NAMALWA (cell line): Measurements from ENCODE around the gene DCTN2.
A peak's percentile ranks its signal among the peaks of the same experiment; 100 is the strongest.
"Not testable (repeated sequence)": the region's sequence is repeated elsewhere in the genome, so short reads cannot be mapped to it uniquely, and the experiment has no call there.

Experiments used
- DNase-seq: peaks from one replicate; pipeline ENCODE4 v3.0.0-alpha.2; 2015; ENCODE audit warnings: low spot score

The DCTN2 gene

DNA sequence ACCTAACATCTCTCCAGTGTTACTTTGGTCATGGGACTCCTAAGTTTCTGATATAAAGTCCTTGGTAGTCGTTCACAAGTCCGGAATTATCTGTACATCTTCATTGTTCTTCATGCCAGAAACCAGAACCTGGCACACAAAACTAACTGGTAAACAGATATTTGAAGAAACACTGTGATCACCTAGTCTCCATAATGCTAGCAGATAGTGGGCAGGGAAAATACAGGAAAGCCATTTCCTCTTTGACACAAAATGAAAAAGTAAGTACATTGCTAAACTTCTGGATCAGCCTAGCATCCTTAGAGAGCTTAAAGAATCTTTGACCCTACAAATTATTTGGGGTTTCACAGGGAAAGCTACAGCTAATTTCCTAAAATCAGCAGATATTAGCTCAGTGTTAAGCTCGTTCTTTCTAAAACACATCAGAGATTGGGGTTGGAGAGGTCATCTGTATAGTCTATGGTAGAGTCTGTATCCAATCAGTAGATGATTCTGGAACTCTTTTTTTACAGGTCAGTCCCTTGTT lies 31.5 kb downstream of the DCTN2 start:
- DNase-seq = no peak

- no peak for DNase-seq
These were observed 32.1 kb downstream of the DCTN2 start for GRCh38 chr12:57514720-57515407.

DNA sequence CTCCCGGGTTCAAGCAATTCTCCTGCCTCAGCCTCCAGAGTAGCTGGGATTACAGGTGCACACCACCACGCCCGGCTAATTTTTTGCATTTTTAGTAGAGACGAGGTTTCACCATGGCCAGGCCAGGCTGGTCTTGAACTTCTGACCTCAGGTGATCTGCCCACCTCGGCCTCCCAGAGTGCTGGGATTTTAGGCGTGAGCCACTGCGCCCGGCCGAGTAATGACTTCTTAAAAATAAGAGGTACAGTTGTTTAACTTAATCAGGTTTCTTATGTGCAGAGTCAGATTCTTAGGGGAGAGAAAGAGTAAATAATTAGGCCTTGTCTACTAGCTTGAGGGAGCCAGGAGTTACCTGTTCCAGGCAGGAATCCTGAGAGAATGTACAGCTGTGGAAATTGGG lies 32.7 kb downstream of the DCTN2 start:
- DNase-seq = not testable (repeated sequence)

DNA sequence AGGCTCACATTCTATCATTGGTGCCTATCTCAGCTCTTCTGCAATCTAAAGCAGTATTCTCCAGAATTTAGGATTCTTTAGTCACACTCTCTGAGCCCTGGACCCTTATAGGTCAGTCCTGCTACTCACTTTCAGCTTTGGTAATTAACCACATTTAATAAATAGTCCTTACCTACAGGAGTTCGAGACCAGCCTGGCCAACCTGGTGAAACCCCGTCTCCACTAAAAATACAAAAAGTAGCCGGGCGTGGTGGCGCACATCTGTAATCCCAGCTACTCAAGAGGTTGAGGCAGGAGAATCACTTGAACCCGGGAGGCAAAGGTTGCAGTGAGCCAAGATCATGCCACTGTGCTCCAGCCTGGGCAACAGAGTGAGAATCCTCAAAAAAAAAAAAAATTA lies 33.3 kb downstream of the DCTN2 start:
- DNase-seq = not testable (repeated sequence)

DNA sequence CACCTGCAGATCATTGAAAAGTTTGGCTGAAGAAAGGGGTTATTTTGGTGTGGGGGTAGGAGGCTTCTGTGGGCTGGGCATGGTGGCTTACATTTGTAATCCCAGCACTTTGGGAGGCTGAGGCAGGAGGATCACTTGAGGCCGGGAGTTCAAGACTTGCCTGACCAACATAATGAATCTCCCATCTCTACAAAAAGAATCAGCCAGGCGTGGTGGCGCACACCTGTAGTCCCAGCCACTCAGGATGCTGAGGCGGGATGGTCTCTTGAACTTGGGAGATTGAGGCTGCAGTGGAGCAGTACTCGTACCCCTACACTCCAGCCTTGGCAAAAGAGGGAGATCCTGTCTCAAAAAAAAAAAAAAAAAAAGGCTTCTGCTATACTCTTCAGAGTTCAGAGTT lies 33.7 kb downstream of the DCTN2 start:
- no peak for DNase-seq

DNA sequence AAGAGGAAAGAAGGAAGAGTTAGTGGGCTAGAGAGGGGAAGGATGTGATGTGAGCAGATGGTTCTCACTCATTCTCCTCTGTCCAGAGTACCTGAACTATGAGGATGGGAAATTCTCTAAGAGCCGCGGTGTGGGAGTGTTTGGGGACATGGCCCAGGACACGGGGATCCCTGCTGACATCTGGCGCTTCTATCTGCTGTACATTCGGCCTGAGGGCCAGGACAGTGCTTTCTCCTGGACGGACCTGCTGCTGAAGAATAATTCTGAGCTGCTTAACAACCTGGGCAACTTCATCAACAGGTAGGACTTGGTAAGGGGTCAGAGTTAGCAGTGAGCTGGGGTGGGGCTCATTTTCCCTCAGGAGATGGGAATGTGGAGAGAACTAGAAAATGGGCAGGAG lies 34.3 kb downstream of the DCTN2 start:
- no peak for DNase-seq

- no peak for DNase-seq
These were observed 35.2 kb downstream of the DCTN2 start for GRCh38 chr12:57511588-57512325.

- DNase-seq = no peak
These were observed 35.8 kb downstream of the DCTN2 start for GRCh38 chr12:57511161-57511560.

GRCh38 chr12:57507796-57508195 lies 39.2 kb downstream of the DCTN2 start:
- not testable (repeated sequence) for DNase-seq

GRCh38 chr12:57506541-57506940 lies 40.5 kb downstream of the DCTN2 start:
- DNase-seq = not testable (repeated sequence)

GRCh38 chr12:57502311-57502969 lies 44.6 kb downstream of the DCTN2 start:
- not testable (repeated sequence) for DNase-seq

GRCh38 chr12:57500213-57500612 lies 46.8 kb downstream of the DCTN2 start:
- no peak for DNase-seq

GRCh38 chr12:57498571-57498970 lies 48.4 kb downstream of the DCTN2 start:
- DNase-seq = no peak

- no peak for DNase-seq
These were observed 48.9 kb downstream of the DCTN2 start for GRCh38 chr12:57498132-57498502.

DNA sequence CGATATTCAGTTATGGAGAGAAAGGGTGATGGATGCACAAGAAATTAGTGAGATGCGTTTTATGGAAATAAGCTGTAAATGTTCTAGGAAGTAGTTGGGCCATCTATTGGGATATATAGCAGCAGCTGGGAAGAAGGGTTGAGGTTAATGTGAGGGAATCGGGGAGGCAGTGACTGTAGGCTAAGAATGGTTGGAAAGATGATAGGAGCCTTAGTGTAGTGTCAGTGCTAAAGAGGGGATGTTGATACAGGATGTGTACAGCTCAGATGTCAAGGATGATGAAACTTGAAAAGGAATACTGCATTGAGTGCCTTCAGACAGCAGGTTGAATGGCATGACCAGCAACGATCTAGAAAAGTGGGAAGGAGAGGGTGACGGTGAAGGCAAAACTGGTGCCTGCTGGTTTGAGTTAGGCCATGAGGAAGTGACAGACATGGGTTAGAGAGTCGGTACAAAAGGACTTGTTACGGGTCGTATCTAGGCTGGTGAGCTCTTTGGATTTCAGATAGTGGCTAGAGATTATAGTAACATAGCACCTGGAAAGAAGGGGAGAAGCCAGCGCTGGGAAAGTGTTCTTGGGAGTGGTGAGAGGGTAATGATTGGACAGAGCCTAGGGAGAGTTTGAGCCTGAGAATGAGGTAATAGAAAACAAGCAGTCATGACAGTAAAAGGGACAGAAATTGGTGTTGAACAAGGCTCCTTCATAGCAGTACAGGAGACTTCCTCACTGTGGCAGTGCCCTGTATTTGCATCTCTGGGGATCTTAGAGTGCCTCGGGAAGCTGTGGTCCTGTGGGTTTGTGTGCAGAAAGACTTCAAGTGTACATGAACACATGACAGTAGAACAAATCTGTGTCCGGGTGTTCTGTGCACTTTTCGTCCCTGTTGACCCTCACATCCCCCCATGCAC lies 49.5 kb downstream of the DCTN2 start:
- DNase-seq = no peak

DNA sequence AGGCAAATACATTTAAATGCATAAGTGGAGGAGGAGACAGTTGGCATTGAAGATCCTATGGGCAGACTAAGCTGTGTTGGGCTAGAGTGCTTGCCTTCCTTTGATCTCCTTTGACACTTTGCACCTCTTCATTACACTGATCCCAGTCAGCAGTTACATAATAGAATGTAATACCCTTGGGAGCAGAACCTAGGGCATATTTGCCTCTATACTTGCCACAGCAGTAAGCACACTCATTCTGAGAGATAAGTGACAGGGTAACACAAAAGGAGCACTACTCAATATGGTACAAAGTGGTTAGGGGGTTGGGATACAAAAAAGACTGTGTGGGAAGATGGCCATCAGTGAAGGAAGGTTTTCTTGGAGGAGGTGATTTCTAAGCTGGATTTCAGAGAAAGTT lies 50.2 kb downstream of the DCTN2 start:
- no peak for DNase-seq

DNA sequence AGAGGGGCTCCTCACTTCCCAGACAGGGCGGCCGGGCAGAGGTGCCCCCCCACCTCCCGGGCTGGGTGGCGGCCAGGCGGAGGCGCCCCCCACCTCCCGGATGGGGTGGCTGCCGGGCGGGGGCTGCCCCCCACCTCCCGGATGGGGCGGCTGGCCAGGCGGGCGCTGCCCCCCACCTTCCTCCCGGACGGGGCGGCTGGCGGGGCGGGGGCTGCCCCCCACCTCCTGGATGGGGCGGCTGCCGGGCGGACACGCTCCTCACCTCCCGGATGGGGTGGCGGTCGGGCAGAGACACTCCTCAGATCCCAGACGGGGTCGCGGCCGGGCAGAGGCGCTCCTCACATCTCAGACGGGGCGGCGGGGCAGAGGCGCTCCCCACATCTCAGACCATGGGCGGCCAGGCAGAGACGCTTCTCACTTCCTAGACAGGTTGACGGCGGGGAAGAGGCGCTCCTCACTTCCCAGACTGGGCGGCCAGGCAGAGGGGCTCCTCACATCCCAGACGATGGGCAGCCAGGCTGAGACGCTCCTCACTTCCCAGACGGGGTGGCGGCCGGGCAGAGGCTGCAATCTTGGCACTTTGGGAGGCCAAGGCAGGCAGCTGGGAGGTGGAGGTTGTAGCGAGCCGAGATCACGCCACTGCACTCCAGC lies 51.8 kb downstream of the DCTN2 start:
- not testable (repeated sequence) for DNase-seq

- DNase-seq = peak; percentile 66
These were observed 55.4 kb downstream of the DCTN2 start for GRCh38 chr12:57491393-57492280.

DNA sequence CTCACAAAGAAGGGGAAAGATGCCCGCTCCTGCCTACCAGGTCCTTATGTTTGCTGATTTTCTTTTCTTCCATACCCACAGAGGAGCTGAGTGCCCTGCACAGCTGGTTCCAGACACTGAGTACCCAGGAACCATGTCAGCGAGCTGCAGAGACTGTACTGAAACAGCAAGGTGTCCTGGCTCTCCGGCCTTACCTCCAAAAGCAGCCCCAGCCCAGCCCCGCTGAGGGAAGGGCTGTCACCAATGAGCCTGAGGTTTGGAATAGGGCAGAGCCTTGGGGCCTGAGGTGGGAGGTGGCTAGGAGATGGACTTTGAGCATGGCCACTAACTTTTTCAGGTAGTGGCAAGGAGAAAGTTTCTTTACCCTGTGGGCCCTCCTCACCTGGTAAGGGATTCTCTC lies 56.9 kb downstream of the DCTN2 start:
- DNase-seq = no peak

DNA sequence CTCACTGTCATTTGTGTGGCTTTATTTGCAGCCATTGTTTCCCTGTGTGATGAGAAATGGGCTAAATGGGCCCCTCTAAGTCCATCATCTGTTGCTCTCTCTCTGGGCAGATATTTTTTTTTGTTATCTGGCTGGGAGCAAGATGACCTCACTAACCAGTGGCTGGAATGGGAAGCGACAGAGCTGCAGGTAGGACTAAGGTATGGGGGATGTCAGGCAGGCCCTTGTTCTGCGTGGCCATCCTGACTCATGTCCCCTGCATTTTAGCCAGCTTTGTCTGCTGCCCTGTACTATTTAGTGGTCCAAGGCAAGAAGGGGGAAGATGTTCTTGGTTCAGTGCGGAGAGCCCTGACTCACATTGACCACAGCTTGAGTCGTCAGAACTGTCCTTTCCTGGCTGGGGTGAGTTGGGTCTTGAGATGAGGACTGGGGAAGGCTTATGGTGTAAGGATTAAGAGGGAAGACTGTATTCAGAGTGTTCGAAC lies 57.8 kb downstream of the DCTN2 start:
- DNase-seq = no peak
